ENCODE results near the gene WFDC12. TPM values are rescaled to one million over a fixed set of nuclear protein-coding genes. Genes with fewer than 3 reads are reported as not detected.

Gene WFDC12
- total RNA-seq, 2 donors from 2014 or later = not detected

DNA sequence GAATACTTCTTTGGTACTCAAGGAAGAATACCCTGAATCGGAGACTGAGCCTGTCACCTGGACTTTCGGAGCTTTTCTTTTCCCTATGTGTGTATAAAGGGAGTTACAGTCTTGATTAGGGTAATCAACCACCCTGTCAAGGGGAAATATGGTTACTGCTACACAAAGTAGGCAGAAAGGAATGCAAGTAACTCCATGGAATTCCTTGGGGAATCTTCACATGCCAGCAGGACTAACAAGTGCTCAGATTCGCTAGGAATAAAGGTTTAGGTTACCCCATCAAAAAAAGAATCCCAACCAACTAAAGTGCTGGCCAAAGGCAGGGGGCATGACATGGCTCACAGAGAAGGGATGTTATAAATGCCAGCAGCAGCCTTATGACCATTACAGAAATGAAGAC, 33.8 kb downstream of the WFDC12 start:
- TF ChIP-seq POLR2A (IDR thresholded peaks at IDR 0.05) = no peak
- TF ChIP-seq POLR2AphosphoS5 (IDR thresholded peaks at IDR 0.05) = no peak
- TF ChIP-seq, protein P1, sequence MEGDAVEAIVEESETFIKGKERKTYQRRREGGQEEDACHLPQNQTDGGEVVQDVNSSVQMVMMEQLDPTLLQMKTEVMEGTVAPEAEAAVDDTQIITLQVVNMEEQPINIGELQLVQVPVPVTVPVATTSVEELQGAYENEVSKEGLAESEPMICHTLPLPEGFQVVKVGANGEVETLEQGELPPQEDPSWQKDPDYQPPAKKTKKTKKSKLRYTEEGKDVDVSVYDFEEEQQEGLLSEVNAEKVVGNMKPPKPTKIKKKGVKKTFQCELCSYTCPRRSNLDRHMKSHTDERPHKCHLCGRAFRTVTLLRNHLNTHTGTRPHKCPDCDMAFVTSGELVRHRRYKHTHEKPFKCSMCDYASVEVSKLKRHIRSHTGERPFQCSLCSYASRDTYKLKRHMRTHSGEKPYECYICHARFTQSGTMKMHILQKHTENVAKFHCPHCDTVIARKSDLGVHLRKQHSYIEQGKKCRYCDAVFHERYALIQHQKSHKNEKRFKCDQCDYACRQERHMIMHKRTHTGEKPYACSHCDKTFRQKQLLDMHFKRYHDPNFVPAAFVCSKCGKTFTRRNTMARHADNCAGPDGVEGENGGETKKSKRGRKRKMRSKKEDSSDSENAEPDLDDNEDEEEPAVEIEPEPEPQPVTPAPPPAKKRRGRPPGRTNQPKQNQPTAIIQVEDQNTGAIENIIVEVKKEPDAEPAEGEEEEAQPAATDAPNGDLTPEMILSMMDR (IDR thresholded peaks at IDR 0.05) = no peak
- no peaks in the 10 kb centered on the region for H3K27me3 ChIP-seq (replicated peaks; ENCODE audit: insufficient read depth)
- no peaks in the 10 kb centered on the region for H3K4me1 ChIP-seq (replicated peaks)
- 92% methylated on average over 3 of the region's 3 CpGs for WGBS
- H3K4me3 ChIP-seq = no peak overlapping the region
- no peak for DNase-seq (ENCODE audit: low spot score)
- no peak overlapping the region for H3K27ac ChIP-seq
- intact Hi-C loops (cut with DNase I) = no loop called here
- H3K9me3 ChIP-seq = no peaks in the 10 kb centered on the region
- no peaks in the 10 kb centered on the region for H3K36me3 ChIP-seq

DNA sequence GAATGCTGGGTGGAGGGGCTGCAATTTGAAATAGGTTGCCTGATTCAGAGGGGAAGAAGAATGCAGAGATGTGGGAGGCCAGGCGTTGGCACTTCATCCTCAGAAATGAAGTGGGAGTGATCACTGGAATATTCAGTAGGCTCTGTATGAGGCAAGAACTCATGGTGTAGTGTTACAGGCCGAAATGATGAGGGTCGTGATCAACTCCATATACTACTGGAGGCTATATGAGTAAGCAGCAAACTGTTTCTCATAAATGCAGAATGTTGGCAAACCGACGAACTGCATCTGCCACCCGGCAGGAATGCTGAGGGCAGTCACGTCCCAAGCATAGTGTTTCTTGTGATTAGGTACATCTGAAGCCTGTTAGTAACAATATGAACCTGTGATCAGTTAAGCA, 36.0 kb downstream of the WFDC12 start:
- Histone ChIP-seq H3K9me3 (no peaks in the 10 kb centered on the region), H3K4me1 (replicated peaks) (no peaks in the 10 kb centered on the region), H3K36me3 (no peaks in the 10 kb centered on the region), H3K27me3 (replicated peaks; ENCODE audit: insufficient read depth) (no peaks in the 10 kb centered on the region), H3K4me3 (no peak overlapping the region), H3K27ac (no peak overlapping the region)
- no peak for DNase-seq (ENCODE audit: low spot score)
- no peak for TF ChIP-seq POLR2A (IDR thresholded peaks at IDR 0.05)
- no peak for TF ChIP-seq POLR2AphosphoS5 (IDR thresholded peaks at IDR 0.05)
- TF ChIP-seq, protein P1 (IDR thresholded peaks at IDR 0.05) = no peak
- intact Hi-C loops (cut with DNase I) = no loop called here
- WGBS = 62% methylated on average over 7 of the region's 7 CpGs

DNA sequence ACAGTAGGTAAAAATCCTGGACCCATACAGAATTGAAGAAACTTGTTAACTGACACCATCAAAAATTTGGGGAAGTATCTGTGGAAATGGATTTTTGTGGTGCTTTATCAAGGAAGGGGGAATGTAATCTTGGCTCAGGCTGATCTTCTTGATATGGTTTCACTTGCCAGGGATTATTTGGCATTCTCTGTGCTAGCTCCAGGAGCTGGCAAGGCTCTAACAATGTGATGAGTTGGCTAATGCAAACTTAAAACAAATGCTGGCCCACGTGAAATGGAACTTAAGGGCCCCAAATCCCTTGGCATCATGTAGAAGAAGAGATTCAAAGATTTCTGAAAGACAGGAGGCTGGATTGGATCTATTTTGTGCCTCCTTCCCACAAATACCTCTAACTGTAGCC, 36.5 kb downstream of the WFDC12 start:
- Histone ChIP-seq H3K36me3 (no peaks in the 10 kb centered on the region), H3K27ac (no peak overlapping the region), H3K27me3 (replicated peaks; ENCODE audit: insufficient read depth) (no peaks in the 10 kb centered on the region), H3K9me3 (no peaks in the 10 kb centered on the region), H3K4me3 (no peak overlapping the region), H3K4me1 (replicated peaks) (no peaks in the 10 kb centered on the region)
- 37% methylated on average over 1 of the region's 1 CpG for WGBS
- TF ChIP-seq POLR2A (IDR thresholded peaks at IDR 0.05) (no peak), POLR2AphosphoS5 (IDR thresholded peaks at IDR 0.05) (no peak)
- TF ChIP-seq, protein P1 (IDR thresholded peaks at IDR 0.05) = no peak
- intact Hi-C loops (cut with DNase I) = no loop called here
- DNase-seq (ENCODE audit: low spot score) = no peak

DNA sequence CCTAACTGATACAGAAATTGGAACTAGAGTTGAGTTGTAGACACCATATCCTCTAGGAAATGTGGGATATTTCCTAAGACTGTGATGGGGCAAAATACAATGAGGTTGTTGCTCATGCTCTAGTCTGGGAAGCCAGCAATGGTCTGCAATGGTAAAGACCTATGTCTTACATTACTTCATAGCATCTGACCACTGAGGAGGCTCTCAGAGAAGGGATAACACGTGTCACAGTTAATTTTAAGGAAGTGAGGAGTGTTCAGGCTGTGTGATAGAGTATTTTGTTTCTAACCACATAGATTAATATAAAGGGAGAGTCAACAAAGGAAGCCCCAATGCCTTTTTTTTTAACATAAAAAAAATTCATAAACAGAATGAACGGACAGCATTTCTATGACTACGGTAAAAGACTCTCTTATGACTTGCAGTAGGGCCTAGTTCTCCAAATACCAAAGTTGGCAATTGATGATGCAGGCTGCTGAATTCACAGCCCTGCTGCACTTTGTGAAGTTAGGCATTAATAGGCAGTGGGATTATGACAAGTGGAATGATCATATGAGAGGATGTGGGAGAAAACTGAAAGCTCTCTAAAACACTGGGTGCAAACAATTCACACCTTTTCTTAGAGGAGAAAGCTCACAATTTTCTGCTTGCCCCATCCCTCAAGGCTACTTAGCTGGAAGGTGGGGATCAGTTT, 37.0 kb downstream of the WFDC12 start:
- intact Hi-C loops (cut with DNase I) = no loop called here
- DNase-seq (ENCODE audit: low spot score) = no peak
- Histone ChIP-seq H3K4me3 (no peak overlapping the region), H3K27ac (no peak overlapping the region), H3K36me3 (no peaks in the 10 kb centered on the region), H3K9me3 (no peaks in the 10 kb centered on the region), H3K27me3 (replicated peaks; ENCODE audit: insufficient read depth) (no peaks in the 10 kb centered on the region), H3K4me1 (replicated peaks) (no peaks in the 10 kb centered on the region)
- TF ChIP-seq, protein P1 (IDR thresholded peaks at IDR 0.05) = no peak
- TF ChIP-seq POLR2AphosphoS5 (IDR thresholded peaks at IDR 0.05) = no peak
- no peak for TF ChIP-seq POLR2A (IDR thresholded peaks at IDR 0.05)
- 86% methylated on average over 3 of the region's 3 CpGs for WGBS

DNA sequence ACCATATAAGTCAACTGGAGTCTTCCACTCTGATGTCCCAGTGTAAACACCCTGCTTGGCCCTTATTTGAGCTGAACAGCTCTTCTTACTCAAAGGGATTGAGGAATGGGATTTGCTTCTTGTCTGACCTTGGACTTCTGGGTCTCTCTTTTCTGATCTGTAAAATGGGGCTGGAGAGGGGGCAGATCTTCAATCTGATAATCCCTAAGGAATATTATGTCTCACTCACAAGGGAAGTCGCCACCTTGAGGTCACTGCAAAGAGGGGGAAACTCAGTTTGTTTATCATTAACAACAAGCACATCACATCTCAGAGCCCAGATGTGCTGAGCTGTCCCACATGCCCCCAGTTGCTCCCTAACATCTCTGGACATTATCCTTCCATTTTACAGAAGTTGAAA, 38.4 kb downstream of the WFDC12 start:
- H3K27me3 ChIP-seq (replicated peaks; ENCODE audit: insufficient read depth) = no peaks in the 10 kb centered on the region
- DNase-seq (ENCODE audit: low spot score) = no peak
- no peaks in the 10 kb centered on the region for H3K4me1 ChIP-seq (replicated peaks)
- 92% methylated on average over 1 of the region's 1 CpG for WGBS
- H3K36me3 ChIP-seq = no peaks in the 10 kb centered on the region
- no peak overlapping the region for H3K27ac ChIP-seq
- intact Hi-C loops (cut with DNase I) = no loop called here
- H3K9me3 ChIP-seq = no peaks in the 10 kb centered on the region
- H3K4me3 ChIP-seq = no peak overlapping the region
- TF ChIP-seq, protein P1 (IDR thresholded peaks at IDR 0.05) = no peak
- no peak for TF ChIP-seq POLR2A (IDR thresholded peaks at IDR 0.05)
- no peak for TF ChIP-seq POLR2AphosphoS5 (IDR thresholded peaks at IDR 0.05)
